GM19397 (cell line): ENCODE results near the gene CARF.
A peak's percentile ranks its signal among the peaks of the same experiment; 100 is the strongest.
"Not testable (repeated sequence)": the region's sequence is repeated elsewhere in the genome, so short reads cannot be mapped to it uniquely, and the experiment has no call there.

Source experiments
- ATAC-seq: cut with Tn5 transposase; IDR thresholded peaks from one replicate; pipeline ENCODE4 v1.9.1; 2021; ENCODE audit warnings: mild to moderate bottlenecking, moderate library complexity; ENCODE audit not compliant: unreplicated experiment

Gene CARF

GRCh38 chr2:202911512-202912341 lies at the start of gene CARF, which contains the start of gene WDR12:
TSS of gene CARF (plus strand) at chr2:202912275. CDS start at chr2:202941903, 29,628 bp downstream.
TSS of gene WDR12 (minus strand) at chr2:202911673. CDS start at chr2:202911476, 197 bp downstream.
- peak; percentile 82 for ATAC-seq

GRCh38 chr2:202870431-202871299 lies 41.4 kb upstream of the CARF start:
- ATAC-seq: peak; percentile 78

GRCh38 chr2:202871300-202872141 lies 40.6 kb upstream of the CARF start, which contains the start of gene ICA1L:
TSS of gene ICA1L (minus strand) at chr2:202871766. CDS start at chr2:202829009, 42,757 bp downstream.
- ATAC-seq: peak; percentile 54

GRCh38 chr2:202877699-202878098 lies 34.4 kb upstream of the CARF start:
- ATAC-seq: no peak

- ATAC-seq: no peak
These were observed 30.5 kb upstream of the CARF start for GRCh38 chr2:202881570-202881969.

GRCh38 chr2:202883987-202884675 lies 27.9 kb upstream of the CARF start:
- ATAC-seq: no peak

- no peak for ATAC-seq
These were observed 26.9 kb upstream of the CARF start for GRCh38 chr2:202885190-202885589.

- ATAC-seq: not testable (repeated sequence)
These were observed 6.6 kb upstream of the CARF start for GRCh38 chr2:202905507-202905906.

- ATAC-seq: no peak
These were observed 3.9 kb upstream of the CARF start for GRCh38 chr2:202908186-202908585.

- ATAC-seq: no peak
These were observed 2.5 kb upstream of the CARF start for GRCh38 chr2:202909394-202910192.

GRCh38 chr2:202910250-202910649 lies 1.8 kb upstream of the CARF start:
- ATAC-seq: not testable (repeated sequence)

- no peak for ATAC-seq
These were observed 1.4 kb upstream of the CARF start for GRCh38 chr2:202910698-202911097.

GRCh38 chr2:202911203-202911511 lies 918 bp upstream of the CARF start:
- ATAC-seq: no peak

GRCh38 chr2:202912342-202913201 lies 497 bp downstream of the CARF start:
- ATAC-seq: peak; percentile 63

GRCh38 chr2:202918860-202919259 lies 6.8 kb downstream of the CARF start:
- no peak for ATAC-seq

GRCh38 chr2:202932425-202933138 lies 20.5 kb downstream of the CARF start:
- ATAC-seq: no peak

- no peak for ATAC-seq
These were observed 21.1 kb downstream of the CARF start for GRCh38 chr2:202933139-202933510.

GRCh38 chr2:202933958-202934357 lies 21.9 kb downstream of the CARF start:
- no peak for ATAC-seq
